GM19397 (cell line): ENCODE results near the gene NCAPG2.

ENCODE experiments used
- ATAC-seq: cut with Tn5 transposase; IDR thresholded peaks from one replicate; pipeline ENCODE4 v1.9.1; 2021; ENCODE audit warnings: mild to moderate bottlenecking, moderate library complexity; ENCODE audit not compliant: unreplicated experiment

Gene NCAPG2

GRCh38 chr7:158735935-158736334 is 31.3 kb upstream of the NCAPG2 start:
- ATAC-seq: no peak

GRCh38 chr7:158734861-158735260 is 30.3 kb upstream of the NCAPG2 start:
- no peak for ATAC-seq

DNA sequence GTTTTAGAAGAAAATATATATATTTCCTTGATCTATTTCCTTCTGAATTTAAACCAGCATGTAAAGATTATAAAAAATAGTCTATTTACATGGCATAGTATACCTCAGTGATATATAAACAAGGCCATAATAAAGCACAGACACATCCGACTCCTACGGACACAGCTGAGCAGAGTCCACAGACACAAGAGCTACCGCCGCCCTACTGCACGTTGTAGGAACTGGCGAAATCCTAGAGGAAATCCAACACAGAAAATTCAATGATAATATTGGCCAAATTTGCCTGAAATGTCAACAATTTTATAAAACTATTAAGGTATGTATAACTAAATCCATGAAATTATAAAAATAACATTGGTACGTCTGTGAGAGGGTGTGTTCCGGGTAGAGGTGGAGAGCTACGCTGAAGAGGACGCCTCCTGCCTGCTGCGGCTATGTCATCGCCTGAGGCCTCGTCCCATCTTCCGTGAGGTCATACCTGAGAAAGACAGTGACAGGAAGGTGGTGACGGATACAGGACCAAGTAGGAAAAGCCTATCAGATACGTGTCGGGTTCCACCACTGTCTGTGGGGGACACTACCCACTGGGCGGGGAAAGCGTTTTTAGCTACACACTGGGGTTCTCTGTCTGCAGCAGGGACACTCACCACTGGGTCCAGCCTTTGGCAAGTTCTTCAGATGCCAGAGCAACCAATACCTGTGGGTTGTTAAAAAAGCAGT is 29.3 kb upstream of the NCAPG2 start:
- ATAC-seq: no peak

DNA sequence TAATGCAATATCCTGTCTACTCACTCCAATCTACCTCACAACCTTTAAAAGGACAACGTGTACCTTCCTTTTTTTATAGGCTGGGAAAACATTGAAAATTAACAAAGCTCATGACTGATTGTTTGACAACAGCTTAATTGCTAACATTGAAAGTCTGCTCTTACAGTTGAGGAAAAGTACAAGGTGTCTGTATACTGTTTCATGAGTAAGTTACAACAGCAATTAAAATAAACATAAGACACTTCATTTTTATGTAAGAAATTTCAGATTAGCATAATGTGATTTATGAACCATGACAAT is 28.6 kb upstream of the NCAPG2 start:
- ATAC-seq: no peak

DNA sequence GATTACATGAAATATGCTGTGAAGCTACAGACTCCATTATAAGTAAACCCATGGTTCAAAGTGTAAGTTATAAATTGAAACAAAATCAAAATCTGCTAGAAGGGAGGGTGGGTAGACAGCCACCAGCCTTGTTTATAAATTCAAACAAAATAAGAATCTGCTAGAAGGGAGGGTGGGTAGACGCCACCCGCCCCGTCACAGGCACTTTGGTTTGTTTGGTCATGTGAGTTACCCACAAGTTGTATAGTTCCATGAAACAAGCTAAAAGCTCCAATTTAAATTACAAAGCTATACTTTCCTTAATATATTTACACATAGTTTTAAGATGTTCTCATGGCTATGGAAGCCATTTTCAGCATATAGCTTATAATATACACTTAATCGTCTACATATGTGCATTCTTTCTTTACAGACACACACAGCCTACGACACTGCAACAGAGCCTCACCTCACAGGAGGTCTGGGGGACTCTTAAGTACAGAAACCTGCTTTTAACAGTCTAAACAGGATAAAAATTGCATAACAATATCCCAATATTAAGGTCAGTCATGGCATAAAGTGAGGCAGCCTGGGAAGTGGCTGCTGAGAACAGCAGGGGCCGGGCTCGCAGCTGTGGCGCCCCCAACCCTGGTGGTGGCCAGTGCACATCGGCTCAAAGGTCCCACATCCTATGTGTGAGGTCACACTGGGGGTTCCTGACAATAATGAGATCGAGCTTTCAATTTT is 28.1 kb upstream of the NCAPG2 start:
- no peak for ATAC-seq

- no peak for ATAC-seq
Measured at GRCh38 chr7:158731761-158732160, 27.2 kb upstream of the NCAPG2 start.

DNA sequence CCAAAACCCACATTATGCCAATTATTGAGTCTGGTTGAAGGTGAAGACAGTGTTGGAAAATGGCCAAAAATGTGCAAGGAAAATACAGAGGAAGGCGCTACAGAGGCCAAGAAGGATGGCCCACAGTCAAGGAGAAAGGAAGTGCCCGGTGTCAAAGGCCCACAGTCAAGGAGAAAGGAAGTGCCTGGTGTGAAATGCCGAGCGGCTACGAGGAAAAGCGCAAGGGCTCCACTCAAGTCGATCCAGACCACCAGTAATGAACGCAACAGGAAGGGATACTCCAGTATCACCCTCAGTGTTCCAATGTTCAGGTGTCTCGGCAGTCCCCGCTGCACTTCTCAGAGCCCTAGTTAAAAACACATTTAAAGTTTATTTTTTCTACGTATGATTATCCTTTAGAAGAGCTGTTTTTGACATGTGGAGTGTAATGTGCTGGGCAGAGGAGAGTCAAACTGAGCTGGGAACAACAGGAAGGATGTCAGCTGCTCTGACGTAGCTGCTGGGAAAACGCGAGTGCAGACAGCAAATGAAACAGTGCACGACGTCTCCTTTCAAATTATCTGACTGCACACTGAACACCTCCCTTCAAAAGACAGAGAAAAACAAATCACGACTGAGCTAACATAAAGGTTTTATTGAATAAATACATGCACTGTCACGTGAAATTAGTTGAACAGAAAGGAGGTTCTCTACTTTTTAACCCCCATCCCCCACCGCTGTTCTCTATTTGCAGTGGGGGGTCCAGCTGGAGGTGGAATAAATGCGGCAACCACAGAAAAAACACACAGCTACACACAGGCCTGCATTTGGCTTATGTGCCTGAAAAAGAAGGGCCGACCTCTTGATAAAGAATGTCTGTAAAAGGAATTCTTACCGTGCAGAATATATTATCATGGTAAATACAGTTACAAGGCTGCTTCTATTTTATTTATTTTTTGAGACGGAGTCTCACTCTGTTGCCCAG is 26.1 kb upstream of the NCAPG2 start:
- ATAC-seq: no peak

GRCh38 chr7:158729646-158730382 is 25.2 kb upstream of the NCAPG2 start:
- no peak for ATAC-seq

GRCh38 chr7:158728911-158729645 is 24.5 kb upstream of the NCAPG2 start:
- ATAC-seq: no peak

- ATAC-seq: no peak
Measured at GRCh38 chr7:158727690-158728089, 23.1 kb upstream of the NCAPG2 start.

GRCh38 chr7:158726277-158726807 is 21.7 kb upstream of the NCAPG2 start:
- ATAC-seq: no peak

- no peak for ATAC-seq
Measured at GRCh38 chr7:158725506-158725800, 20.8 kb upstream of the NCAPG2 start.

- ATAC-seq: no peak
Measured at GRCh38 chr7:158724658-158725505, 20.3 kb upstream of the NCAPG2 start.

- no peak for ATAC-seq
Measured at GRCh38 chr7:158723714-158724385, 19.2 kb upstream of the NCAPG2 start.

GRCh38 chr7:158723266-158723665 is 18.7 kb upstream of the NCAPG2 start:
- no peak for ATAC-seq

GRCh38 chr7:158722574-158723237 is 18.1 kb upstream of the NCAPG2 start:
- no peak for ATAC-seq

GRCh38 chr7:158720112-158720511 is 15.5 kb upstream of the NCAPG2 start:
- ATAC-seq: no peak

- no peak for ATAC-seq
Measured at GRCh38 chr7:158716802-158717201, 12.2 kb upstream of the NCAPG2 start.
